NCI-H2107 treated with DMSO at 0.1 percent for 48 hours (cell line): ENCODE results near the gene LINC00632.
A peak's percentile ranks its signal among the peaks of the same experiment; 100 is the strongest.
"Not testable (repeated sequence)": the region's sequence is repeated elsewhere in the genome, so short reads cannot be mapped to it uniquely, and the experiment has no call there.

Experiments used
- DNase-seq: peaks from one replicate; lab custom pipeline; 2025; ENCODE audit not compliant: unreplicated experiment; lab: John Stamatoyannopoulos, UW

Gene LINC00632

GRCh38 chrX:140709421-140709846, at the start of gene LINC00632:
Gene LINC00632, plus strand, starts transcription at chrX:140709759.
- DNase-seq = no peak

DNA sequence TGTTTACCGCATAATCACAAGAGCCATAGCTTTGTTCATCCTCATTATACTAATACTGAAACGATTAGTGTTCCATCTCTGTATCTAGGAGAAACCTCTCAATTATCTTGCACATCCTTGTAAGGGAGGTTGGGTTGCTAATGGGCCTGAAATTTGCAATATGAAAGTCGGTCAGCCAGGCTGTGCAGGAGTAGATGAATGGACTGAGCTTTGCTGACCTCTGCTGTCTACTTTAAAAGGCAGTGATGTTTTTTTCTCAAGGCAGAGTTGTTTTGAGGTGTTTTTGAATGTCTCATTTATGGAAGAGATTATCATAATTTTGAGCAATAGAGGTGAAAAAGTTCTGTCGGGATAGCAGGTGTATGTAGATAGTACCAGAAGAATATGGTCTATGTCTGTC, 47.9 kb upstream of the LINC00632 start:
- no peak for DNase-seq

GRCh38 chrX:140664939-140665338, 44.6 kb upstream of the LINC00632 start:
- DNase-seq = no peak

DNA sequence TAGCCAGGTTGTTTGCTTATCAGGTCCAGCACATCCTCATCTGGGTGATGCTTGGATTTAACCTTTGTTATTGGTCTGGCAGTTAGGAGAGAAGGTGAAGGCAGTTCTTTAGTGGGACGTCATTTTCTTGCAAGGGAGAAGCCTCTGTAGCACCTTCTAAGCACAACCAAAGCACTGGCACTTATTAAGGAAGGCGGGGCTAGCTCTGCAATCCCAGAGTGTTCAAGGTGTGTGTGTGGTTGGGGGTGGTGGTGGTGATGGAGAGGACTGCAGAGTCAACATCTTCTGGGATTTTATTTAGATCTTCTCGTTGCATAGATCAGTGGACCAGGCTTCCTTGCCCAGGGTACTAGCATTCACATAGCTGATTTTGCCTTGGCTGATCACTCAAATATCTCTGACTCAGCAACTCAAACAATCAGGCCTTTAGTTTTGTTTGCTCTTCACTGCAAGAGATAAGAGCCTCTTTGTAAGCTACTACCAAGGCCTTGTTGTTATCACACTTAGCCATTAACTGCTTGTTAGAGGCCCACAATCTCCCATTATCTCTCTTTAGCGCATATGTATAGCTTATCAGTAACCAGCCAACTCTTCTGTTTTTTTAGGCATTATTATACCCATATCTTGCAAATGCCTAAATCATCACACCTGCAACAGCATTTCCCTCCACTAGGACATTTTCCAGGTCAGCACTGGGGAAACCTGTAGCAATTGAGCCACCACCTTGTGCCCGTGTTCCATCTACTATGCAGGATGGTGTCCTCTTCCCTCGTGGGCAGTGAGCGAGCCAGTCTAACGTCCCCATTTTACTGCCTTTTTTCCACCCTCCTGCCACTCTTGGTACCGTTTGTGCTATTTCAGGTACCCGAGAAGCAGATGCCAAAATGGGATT, 36.5 kb upstream of the LINC00632 start:
- no peak for DNase-seq

DNA sequence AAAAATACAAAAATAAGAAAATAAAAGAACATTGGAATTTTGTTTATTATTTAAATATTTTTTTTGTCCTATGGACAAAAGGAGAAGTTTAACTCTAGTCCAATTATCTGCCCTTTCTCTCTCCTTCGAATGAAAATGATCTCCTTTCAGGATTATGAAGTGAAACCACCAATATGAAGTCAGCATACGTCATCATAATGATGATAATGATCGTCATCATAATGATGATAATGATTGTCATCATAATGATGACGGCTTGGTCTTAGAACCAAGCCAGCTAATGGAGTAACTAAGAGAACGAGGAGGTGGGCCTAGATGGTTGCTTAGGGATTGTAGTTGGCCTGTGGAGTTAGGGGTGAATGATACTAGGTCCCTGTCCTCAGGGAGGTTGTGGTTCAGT, 21.9 kb upstream of the LINC00632 start:
- DNase-seq = no peak

DNA sequence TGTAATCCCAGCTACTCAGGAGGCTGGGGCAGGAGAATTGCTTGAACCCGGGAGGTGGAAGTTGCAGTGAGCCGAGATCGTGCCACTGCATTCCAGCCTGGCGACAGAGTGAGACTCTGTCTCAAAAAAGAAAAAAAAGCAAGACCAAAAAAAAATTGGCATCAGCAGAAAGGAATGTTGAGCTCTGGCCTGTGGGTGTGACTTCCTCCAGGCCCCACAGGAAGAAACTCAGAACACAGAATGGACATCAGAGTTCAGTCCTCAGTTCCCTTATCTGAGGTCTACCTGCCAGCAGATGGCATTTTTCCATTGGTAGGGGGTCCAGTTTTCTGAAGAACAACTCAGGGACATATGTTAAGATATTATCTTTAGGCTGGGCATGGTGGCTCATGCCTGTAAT, 18.0 kb upstream of the LINC00632 start:
- not testable (repeated sequence) for DNase-seq

GRCh38 chrX:140697618-140698017, 11.9 kb upstream of the LINC00632 start:
- DNase-seq = no peak

DNA sequence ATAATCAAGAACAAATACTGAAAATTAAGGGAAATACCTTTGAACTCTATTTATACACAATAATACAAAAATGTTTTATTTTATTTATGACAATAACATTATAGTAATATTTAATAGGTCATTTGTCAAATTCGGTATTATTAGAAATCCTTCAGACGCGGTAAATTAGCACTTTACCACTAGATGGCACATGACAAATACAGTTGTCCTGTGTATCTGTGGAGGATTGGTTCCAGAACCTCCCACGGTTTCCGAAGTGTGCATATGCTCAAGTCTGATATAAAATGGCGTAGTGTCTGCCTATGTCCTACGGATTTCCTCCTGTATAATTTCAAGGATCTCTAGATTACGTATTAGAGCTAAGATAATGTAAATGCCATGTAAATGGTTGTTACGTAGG, 8.1 kb upstream of the LINC00632 start:
- DNase-seq = no peak

DNA sequence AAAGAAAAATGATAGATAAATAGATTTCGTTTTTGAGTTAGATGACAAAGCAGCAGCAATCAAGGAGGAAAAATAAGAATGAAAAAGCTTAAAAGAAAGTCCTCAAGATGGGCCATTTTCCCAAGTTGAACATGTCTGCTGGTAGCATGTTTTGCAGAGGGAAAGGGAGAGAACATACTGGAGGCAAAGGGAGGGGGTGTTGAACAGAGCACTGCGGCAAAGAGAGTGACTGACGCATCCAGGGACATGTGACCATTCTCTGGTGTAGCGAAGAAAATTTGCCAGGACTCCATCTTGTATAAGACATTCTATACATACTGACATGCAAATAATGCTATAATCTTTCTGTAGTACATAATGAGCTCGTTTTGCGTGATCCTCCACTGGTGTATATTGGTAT, 1.2 kb downstream of the LINC00632 start:
- no peak for DNase-seq

- DNase-seq = no peak
Measured at GRCh38 chrX:140711894-140712293, 2.3 kb downstream of the LINC00632 start.

GRCh38 chrX:140712413-140713173, 3.0 kb downstream of the LINC00632 start:
- DNase-seq = no peak

DNA sequence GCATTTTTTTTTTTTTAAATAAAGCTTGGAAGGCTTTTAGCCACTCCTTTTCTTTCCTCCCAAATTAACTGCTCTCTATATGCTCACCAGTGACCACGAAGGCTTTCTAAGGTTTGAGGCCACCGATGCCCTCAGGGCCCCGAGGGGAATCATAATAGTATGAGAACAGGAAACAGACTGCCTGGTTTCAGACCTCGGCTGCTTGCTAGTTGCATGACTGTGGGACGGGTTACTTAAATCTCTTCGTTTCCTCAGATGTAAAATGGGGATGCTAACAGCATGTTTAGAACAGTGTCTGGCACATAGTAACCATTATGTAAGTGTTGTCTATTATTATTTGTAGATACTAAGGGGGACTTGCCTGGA, 3.6 kb downstream of the LINC00632 start:
- no peak for DNase-seq

DNA sequence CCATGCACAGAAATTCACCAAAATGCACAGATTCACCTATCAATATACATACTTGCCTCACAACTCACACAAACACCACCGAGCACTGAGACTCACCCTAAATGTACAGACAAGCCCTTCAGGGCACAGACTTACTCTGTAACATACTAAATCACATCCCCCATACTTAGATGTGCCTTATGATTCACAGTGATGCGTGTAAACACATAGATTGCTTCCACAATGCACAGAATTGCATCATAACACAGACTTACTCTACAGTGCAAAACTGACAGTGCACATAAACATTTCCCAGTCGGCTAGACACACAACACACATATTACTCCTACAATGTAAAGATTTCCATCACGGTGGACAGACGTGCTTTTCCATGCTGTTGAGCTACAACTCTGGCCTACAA, 6.2 kb downstream of the LINC00632 start:
- no peak for DNase-seq

DNA sequence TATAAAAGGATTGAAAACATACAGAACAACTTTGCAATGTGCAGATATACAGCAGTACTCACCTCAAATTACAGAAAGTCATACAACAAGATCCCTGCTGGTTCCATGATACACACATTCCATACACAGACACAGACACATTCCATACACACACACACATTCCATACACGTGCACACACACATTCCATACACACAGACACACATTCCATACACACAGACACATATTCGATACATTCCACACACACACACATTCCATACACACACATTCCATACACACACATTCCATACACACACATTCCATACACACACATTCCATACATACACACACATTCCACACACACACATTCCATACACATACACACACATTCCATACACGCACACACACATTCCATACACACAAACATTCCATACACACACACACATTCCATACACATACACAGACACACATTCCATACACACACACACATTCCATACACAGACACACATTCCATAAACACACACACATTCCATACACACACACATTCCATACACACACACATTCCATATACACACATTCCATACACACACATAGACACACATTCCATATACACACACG, 13.7 kb downstream of the LINC00632 start:
- DNase-seq = no peak

DNA sequence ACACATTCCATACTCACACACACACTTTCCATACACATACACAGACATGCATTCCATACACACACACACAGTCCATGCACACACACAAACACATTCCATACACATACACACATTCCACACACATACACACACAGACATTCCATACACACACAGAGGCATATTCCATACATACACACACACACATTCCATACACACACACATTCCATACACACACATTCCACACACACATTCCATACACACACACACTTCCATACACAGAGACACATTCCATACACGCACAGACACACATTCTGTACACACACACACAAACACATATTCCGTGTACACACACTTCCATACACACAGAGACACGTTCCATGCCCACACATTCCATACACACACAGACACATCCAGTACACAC, 14.8 kb downstream of the LINC00632 start:
- DNase-seq = no peak

DNA sequence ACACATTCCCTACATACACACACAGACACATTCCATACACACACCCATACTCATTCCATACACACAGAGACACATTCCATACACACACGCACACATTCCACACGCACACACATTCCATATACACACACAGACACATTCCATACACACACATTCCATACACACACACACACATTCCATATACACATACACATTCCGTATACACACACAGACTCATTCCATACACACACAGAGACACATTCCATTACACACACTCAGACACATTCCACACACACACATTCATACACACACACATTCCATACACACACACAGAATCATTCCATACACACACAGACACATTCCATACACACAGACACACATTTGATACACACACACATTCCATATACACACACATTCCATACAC, 15.2 kb downstream of the LINC00632 start:
- DNase-seq = no peak

DNA sequence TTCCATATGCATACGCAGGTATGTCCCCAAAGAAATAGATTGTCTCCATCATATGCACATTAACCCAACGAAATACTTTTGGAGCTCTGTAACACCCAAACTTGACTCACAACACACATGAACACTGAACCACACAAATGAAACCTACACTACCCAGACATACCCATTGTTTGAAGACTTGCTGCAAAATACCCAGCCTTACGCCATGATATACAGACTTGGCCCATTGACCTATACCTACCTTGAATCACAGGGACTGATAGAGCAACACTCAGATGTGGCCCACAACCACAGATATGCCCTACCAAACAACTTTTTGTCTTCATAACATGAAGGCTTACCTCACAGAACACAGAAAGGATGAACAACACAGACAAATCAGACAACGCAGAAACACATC, 15.9 kb downstream of the LINC00632 start:
- no peak for DNase-seq

DNA sequence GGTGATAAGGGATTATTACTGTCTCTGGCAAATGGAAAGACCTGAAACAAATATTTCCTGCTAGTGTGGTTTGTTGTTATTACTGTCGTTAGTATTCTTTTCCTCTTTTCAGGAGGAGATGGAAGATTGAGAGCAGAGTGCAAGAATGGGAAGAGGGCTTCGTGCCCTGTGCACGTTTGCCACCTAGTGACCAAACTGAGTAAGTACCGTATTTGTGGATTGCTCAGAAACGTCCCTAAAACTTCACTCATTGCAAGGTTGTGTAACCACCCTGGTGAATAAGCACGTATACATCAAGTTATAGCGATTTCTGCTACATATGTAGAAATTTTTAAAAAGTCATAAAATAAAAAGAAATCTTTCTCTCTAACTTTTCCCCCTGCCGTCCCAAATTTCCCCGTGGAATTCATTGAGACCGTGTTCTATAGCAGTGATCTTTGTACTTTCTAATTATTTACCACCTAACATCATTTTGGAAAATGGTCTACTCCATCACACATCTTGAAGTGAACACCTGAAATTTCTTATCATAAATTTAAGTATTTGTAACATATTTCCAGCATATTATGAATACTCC, 24.3 kb downstream of the LINC00632 start:
- DNase-seq = peak; percentile 28

GRCh38 chrX:140744085-140744484, 34.5 kb downstream of the LINC00632 start:
- DNase-seq = no peak

DNA sequence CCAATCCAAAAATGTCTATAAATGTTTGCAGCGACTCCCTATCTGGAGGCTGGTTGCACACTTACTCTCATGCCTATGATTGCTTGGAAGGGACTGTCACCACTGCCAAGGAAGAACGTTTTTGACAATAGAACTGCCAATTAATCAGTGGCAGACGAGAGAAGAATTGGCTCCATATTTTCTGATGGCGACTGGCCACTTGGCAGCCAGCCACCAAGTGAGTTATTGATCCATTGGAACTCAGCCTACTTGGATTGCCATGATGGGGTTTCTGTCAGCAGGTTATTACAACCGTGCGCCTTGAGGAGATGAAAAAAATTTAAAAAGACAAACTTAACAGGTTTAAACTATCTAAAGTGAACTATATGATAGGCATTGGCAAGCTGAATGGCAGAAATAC, 47.4 kb downstream of the LINC00632 start:
- no peak for DNase-seq

DNA sequence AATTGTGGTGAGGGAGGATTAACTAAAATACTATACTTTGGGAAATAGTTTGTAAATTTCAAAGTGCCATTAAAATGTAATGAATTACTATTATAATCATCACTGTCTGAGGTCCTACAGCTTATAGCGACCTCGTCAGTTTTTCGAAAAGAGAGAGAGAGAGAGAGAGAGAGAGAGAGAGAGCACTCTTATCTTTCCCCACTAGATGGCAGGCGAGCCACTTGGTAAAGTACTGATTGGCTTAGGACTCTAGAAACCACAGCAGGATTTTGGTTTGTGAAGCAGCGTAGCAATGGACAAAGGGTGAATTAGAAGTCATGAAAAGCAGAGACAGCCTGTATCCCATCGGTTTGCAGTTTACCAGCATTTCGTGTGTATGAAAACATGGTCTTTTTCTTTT, 52.5 kb downstream of the LINC00632 start:
- peak; percentile 10 for DNase-seq
